OCI-LY1 (cell line): ENCODE results near the gene TNF.

Experiments used
- H2AFZ ChIP-seq: fragments of 200-600 bp; sonication (generic), shearing (Covaris generic); 2 replicates; pipeline ENCODE4 v1.6.0; 2014; ENCODE audit warnings: antibody characterized with exemption, mild to moderate bottlenecking, low read length
- H3F3A ChIP-seq: fragments of 200-600 bp; sonication (generic), shearing (Covaris generic); 2 replicates; pipeline ENCODE4 v1.6.0; 2014; ENCODE audit warnings: mild to moderate bottlenecking, antibody characterized with exemption, low read length, moderate library complexity; ENCODE audit not compliant: insufficient read depth
- H3K27ac ChIP-seq: fragments of 200-600 bp; sonication (generic); 2 replicates; pipeline ENCODE4 v1.5.1; 2014; ENCODE audit warnings: low read length, mixed run types, mild to moderate bottlenecking, low read depth; ENCODE audit not compliant: poor library complexity, severe bottlenecking
- H3K27me3 ChIP-seq: fragments of 200-600 bp; sonication (generic); 2 replicates; pipeline ENCODE4 v1.6.0; 2014; ENCODE audit warnings: antibody characterized with exemption, mild to moderate bottlenecking, low read length, moderate library complexity; ENCODE audit not compliant: insufficient read depth
- H3K36me3 ChIP-seq: fragments of 200-600 bp; sonication (generic); 2 replicates; pipeline ENCODE4 v1.6.1; 2014; ENCODE audit warnings: mild to moderate bottlenecking, antibody characterized with exemption, low read length, moderate library complexity, mixed read lengths; ENCODE audit not compliant: insufficient read depth
- H3K4me1 ChIP-seq: fragments of 200-600 bp; sonication (generic); 2 replicates; pipeline ENCODE4 v1.5.1; 2014; ENCODE audit warnings: mild to moderate bottlenecking, low read length, moderate library complexity; ENCODE audit not compliant: insufficient read depth, severe bottlenecking
- H3K4me2 ChIP-seq: fragments of 200-600 bp; sonication (generic), shearing (Covaris generic); 2 replicates; pipeline ENCODE4 v1.6.1; 2014; ENCODE audit warnings: low read length
- H3K4me3 ChIP-seq: fragments of 200-600 bp; sonication (generic); 2 replicates; pipeline ENCODE4 v1.5.1; 2014; ENCODE audit warnings: low read length, low read depth, mild to moderate bottlenecking, mixed read lengths; ENCODE audit not compliant: poor library complexity, severe bottlenecking
- H3K79me2 ChIP-seq: fragments of 200-600 bp; shearing (Covaris generic); 2 replicates; pipeline ENCODE4 v1.6.1; 2016; ENCODE audit warnings: mixed run types, low read length, mixed read lengths; ENCODE audit not compliant: insufficient read depth
- H3K9ac ChIP-seq: fragments of 200-600 bp; sonication (generic), shearing (Covaris generic); 2 replicates; pipeline ENCODE4 v1.6.1; 2014; ENCODE audit warnings: mild to moderate bottlenecking, low read length, mixed read lengths
- H3K9me2 ChIP-seq: fragments of 200-600 bp; sonication (generic), shearing (Covaris generic); 2 replicates; pipeline ENCODE4 v1.6.1; 2014; ENCODE audit warnings: low read depth, mild to moderate bottlenecking, low read length, mixed read lengths
- H3K9me3 ChIP-seq: fragments of 200-600 bp; shearing (Covaris generic); 2 replicates; pipeline ENCODE4 v1.6.1; 2014; ENCODE audit warnings: low read length, mixed read lengths
- H4K20me1 ChIP-seq: fragments of 200-600 bp; sonication (generic), shearing (Covaris generic); 2 replicates; pipeline ENCODE4 v1.6.0; 2016; ENCODE audit warnings: mild to moderate bottlenecking, low read length; ENCODE audit not compliant: insufficient read depth
- EZH2 ChIP-seq: fragments of 200-600 bp; sonication (generic), shearing (Covaris generic); IDR thresholded peaks from 2 replicates; pipeline ENCODE4 v1.8.0; 2017; ENCODE audit warnings: borderline replicate concordance, mixed run types, mild to moderate bottlenecking, antibody characterized with exemption, low read length, moderate library complexity, mixed read lengths
- TF ChIP-seq, protein P1 (sequence below): fragments of 200-600 bp; sonication (generic), shearing (Covaris generic); IDR thresholded peaks from 2 replicates; pipeline ENCODE4 v1.5.1; 2017; ENCODE audit warnings: mild to moderate bottlenecking, antibody characterized with exemption, low read length, moderate library complexity, mixed read lengths

Gene TNF

DNA sequence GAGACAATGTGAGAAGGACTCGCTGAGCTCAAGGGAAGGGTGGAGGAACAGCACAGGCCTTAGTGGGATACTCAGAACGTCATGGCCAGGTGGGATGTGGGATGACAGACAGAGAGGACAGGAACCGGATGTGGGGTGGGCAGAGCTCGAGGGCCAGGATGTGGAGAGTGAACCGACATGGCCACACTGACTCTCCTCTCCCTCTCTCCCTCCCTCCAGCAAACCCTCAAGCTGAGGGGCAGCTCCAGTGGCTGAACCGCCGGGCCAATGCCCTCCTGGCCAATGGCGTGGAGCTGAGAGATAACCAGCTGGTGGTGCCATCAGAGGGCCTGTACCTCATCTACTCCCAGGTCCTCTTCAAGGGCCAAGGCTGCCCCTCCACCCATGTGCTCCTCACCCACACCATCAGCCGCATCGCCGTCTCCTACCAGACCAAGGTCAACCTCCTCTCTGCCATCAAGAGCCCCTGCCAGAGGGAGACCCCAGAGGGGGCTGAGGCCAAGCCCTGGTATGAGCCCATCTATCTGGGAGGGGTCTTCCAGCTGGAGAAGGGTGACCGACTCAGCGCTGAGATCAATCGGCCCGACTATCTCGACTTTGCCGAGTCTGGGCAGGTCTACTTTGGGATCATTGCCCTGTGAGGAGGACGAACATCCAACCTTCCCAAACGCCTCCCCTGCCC, 1.7 kb downstream of the TNF start:
- TF ChIP-seq EZH2, result no peak
- Histone ChIP-seq H2AFZ (no peak overlapping the region), H3K27me3 (no peaks in the 10 kb centered on the region), H3F3A (no peaks in the 10 kb centered on the region), H3K27ac (no peak overlapping the region), H3K4me1 (peaks cover 55% of the 10 kb centered on the region), H3K79me2 (no peaks in the 10 kb centered on the region), H3K4me3 (peak overlapping the region; percentile 60), H3K9me2 (no peaks in the 10 kb centered on the region), H3K36me3 (no peaks in the 10 kb centered on the region), H3K9me3 (no peaks in the 10 kb centered on the region), H3K4me2 (peak overlapping the region; percentile 61; the same call in 1 of the 2 replicates), H3K9ac (peak overlapping the region; percentile 63; the same call in 1 of the 2 replicates), H4K20me1 (no peaks in the 10 kb centered on the region)

DNA sequence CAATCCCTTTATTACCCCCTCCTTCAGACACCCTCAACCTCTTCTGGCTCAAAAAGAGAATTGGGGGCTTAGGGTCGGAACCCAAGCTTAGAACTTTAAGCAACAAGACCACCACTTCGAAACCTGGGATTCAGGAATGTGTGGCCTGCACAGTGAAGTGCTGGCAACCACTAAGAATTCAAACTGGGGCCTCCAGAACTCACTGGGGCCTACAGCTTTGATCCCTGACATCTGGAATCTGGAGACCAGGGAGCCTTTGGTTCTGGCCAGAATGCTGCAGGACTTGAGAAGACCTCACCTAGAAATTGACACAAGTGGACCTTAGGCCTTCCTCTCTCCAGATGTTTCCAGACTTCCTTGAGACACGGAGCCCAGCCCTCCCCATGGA, 2.2 kb downstream of the TNF start:
- TF ChIP-seq EZH2, result no peak
- TF ChIP-seq, protein P1, sequence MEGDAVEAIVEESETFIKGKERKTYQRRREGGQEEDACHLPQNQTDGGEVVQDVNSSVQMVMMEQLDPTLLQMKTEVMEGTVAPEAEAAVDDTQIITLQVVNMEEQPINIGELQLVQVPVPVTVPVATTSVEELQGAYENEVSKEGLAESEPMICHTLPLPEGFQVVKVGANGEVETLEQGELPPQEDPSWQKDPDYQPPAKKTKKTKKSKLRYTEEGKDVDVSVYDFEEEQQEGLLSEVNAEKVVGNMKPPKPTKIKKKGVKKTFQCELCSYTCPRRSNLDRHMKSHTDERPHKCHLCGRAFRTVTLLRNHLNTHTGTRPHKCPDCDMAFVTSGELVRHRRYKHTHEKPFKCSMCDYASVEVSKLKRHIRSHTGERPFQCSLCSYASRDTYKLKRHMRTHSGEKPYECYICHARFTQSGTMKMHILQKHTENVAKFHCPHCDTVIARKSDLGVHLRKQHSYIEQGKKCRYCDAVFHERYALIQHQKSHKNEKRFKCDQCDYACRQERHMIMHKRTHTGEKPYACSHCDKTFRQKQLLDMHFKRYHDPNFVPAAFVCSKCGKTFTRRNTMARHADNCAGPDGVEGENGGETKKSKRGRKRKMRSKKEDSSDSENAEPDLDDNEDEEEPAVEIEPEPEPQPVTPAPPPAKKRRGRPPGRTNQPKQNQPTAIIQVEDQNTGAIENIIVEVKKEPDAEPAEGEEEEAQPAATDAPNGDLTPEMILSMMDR, result no peak
- Histone ChIP-seq H3K4me1 (peaks cover 55% of the 10 kb centered on the region), H3K9ac (no peak overlapping the region; the same call in 1 of the 2 replicates), H3K4me2 (no peak overlapping the region; the same call in 1 of the 2 replicates), H3K79me2 (no peaks in the 10 kb centered on the region), H2AFZ (no peak overlapping the region), H3F3A (no peaks in the 10 kb centered on the region), H3K9me2 (no peaks in the 10 kb centered on the region), H3K9me3 (no peaks in the 10 kb centered on the region), H3K27ac (no peak overlapping the region), H3K36me3 (no peaks in the 10 kb centered on the region), H3K4me3 (no peak overlapping the region), H3K27me3 (no peaks in the 10 kb centered on the region), H4K20me1 (no peaks in the 10 kb centered on the region)

DNA sequence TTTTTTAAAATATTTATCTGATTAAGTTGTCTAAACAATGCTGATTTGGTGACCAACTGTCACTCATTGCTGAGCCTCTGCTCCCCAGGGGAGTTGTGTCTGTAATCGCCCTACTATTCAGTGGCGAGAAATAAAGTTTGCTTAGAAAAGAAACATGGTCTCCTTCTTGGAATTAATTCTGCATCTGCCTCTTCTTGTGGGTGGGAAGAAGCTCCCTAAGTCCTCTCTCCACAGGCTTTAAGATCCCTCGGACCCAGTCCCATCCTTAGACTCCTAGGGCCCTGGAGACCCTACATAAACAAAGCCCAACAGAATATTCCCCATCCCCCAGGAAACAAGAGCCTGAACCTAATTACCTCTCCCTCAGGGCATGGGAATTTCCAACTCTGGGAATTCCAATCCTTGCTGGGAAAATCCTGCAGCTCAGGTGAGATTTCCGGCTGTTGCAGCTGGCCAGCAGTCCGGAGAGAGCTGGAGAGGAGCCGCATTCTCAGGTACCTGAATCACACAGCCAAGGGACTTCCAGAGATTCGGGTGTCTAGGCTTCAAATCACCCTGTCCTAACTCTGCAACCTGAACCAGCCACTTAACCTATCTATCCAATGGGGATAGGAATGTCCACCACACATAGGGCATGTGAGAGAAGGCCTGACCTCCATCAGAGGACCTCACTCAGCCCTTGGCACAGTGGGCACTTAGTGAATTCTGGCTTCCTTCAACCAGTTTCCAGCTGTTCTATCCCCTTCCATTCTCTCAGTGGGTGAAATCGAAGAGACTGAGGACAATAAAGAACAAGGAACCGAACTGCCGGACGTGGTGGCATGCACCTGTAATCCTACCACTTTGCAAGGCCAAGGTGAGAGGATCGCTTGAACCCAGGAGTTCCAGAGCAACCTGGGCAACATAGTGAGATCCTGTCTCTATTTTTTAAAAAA, 3.1 kb downstream of the TNF start:
- no peak for TF ChIP-seq EZH2
- TF ChIP-seq, protein P1, result no peak
- Histone ChIP-seq H3K4me2 (no peak overlapping the region), H3K9ac (no peak overlapping the region), H3K27me3 (no peaks in the 10 kb centered on the region), H3K36me3 (no peaks in the 10 kb centered on the region), H4K20me1 (no peaks in the 10 kb centered on the region), H3K79me2 (no peaks in the 10 kb centered on the region), H3K4me3 (no peak overlapping the region), H3K4me1 (peaks cover 54% of the 10 kb centered on the region), H3K9me3 (no peaks in the 10 kb centered on the region), H3F3A (no peaks in the 10 kb centered on the region), H3K27ac (no peak overlapping the region), H3K9me2 (no peaks in the 10 kb centered on the region), H2AFZ (no peak overlapping the region)
